Activated CD4-positive, alpha-beta T cell treated with anti-CD3 and anti-CD28 coated beads, Interleukin-2, amount 50 U/mL, for 1 hour (primary cell): ENCODE data around the gene SMARCC1.

Experiments
- DNase-seq: peaks from one replicate; pipeline ENCODE4 v3.0.0-alpha.2; 2020

Gene SMARCC1

GRCh38 chr3:47628426-47628825 is 153.3 kb downstream of the SMARCC1 start:
- DNase-seq, result no peak

GRCh38 chr3:47622671-47623461 is 158.8 kb downstream of the SMARCC1 start:
- no peak for DNase-seq

- no peak for DNase-seq
These were observed 164.3 kb downstream of the SMARCC1 start for GRCh38 chr3:47617086-47618010.

GRCh38 chr3:47614788-47615187 is 166.9 kb downstream of the SMARCC1 start:
- no peak for DNase-seq

GRCh38 chr3:47613722-47614121 is 168.0 kb downstream of the SMARCC1 start:
- DNase-seq, result no peak

- DNase-seq, result no peak
These were observed 168.8 kb downstream of the SMARCC1 start for GRCh38 chr3:47612879-47613278.

- DNase-seq, result no peak
These were observed 169.5 kb downstream of the SMARCC1 start for GRCh38 chr3:47612178-47612577.

GRCh38 chr3:47611576-47611975 is 170.1 kb downstream of the SMARCC1 start:
- DNase-seq, result no peak

- no peak for DNase-seq
These were observed 171.1 kb downstream of the SMARCC1 start for GRCh38 chr3:47610583-47610982.

GRCh38 chr3:47607335-47607734 is 174.4 kb downstream of the SMARCC1 start:
- no peak for DNase-seq

GRCh38 chr3:47606165-47606564 is 175.5 kb downstream of the SMARCC1 start:
- no peak for DNase-seq

GRCh38 chr3:47605652-47606051 is 176.0 kb downstream of the SMARCC1 start:
- DNase-seq, result no peak

GRCh38 chr3:47604145-47604544 is 177.5 kb downstream of the SMARCC1 start:
- DNase-seq, result no peak

GRCh38 chr3:47603332-47603731 is 178.4 kb downstream of the SMARCC1 start:
- DNase-seq, result no peak

GRCh38 chr3:47601281-47601680 is 180.4 kb downstream of the SMARCC1 start:
- DNase-seq, result no peak

GRCh38 chr3:47594792-47595191 is 186.9 kb downstream of the SMARCC1 start:
- no peak for DNase-seq

GRCh38 chr3:47592066-47592795 is 189.5 kb downstream of the SMARCC1 start:
- no peak for DNase-seq

- DNase-seq, result no peak
These were observed 191.5 kb downstream of the SMARCC1 start for GRCh38 chr3:47590216-47590615.

- no peak for DNase-seq
These were observed 193.1 kb downstream of the SMARCC1 start for GRCh38 chr3:47588587-47588986.

GRCh38 chr3:47588053-47588452 is 193.6 kb downstream of the SMARCC1 start:
- DNase-seq, result no peak

GRCh38 chr3:47586746-47587145 is 194.9 kb downstream of the SMARCC1 start:
- DNase-seq, result no peak

GRCh38 chr3:47583320-47584075 is 198.2 kb downstream of the SMARCC1 start:
- DNase-seq, result no peak
